Right lobe of liver (tissue), 6 donors: Measurements from ENCODE around the gene CDK5RAP1. TPM values are rescaled to one million over a fixed set of nuclear protein-coding genes. Genes with fewer than 3 reads are reported as not detected.
A peak's percentile ranks its signal among the peaks of the same experiment; 100 is the strongest.

Source experiments
- ATAC-seq, 4 donors: fragments of 200-7000 bp; cut with Tn5 transposase; one replicate each; pipeline ENCODE4 v1.9.1; 2020; ENCODE audit warnings: mild to moderate bottlenecking in 4 of 4, moderate library complexity in 4 of 4
- DNase-seq, 3 donors: peaks; one replicate each; pipeline ENCODE4 v3.0.0-alpha.2; 2020
- H3K27ac ChIP-seq, 3 donors: fragments of 200-600 bp; one replicate each; pipeline ENCODE4 v1.8.0; 2022
- H3K27me3 ChIP-seq, 2 donors: fragments of 200-600 bp; one replicate each; pipeline ENCODE4 v1.8.0; 2022
- H3K36me3 ChIP-seq, 4 donors: fragments of 200-600 bp; sonication (generic) in 1 of 4; one replicate each; pipeline versions ENCODE4 v1.5.1 to v1.8.0; 2017 to 2022; ENCODE audit warnings: control low read depth in 1 of 4
- H3K4me1 ChIP-seq, 4 donors: fragments of 200-600 bp; sonication (generic) in 1 of 4; one replicate each; pipeline versions ENCODE4 v1.5.1 to v1.8.0; 2017 to 2022; ENCODE audit warnings: control low read depth in 1 of 4
- H3K4me3 ChIP-seq, 3 donors: fragments of 200-600 bp; one replicate each; pipeline ENCODE4 v1.8.0; 2022
- H3K9me3 ChIP-seq, 4 donors: fragments of 200-600 bp; sonication (generic) in 1 of 4; one replicate each; pipeline versions ENCODE4 v1.5.1 to v1.8.0; 2017 to 2022; ENCODE audit warnings: control low read depth in 1 of 4
- POLR2A ChIP-seq: fragments of 450-650 bp; IDR thresholded peaks from one replicate; pipeline ENCODE4 v1.6.1; 2017; ENCODE audit warnings: antibody characterized with exemption, mild to moderate bottlenecking
- WGBS: methylation state at CpG from one replicate; pipeline ENCODE4 v1.1.6; 2018; ENCODE audit warnings: low coverage, low lambda C conversion rate; ENCODE audit not compliant: insufficient coverage; ENCODE audit errors: missing lambda C conversion rate; 5-methylcytosine and 5-hydroxymethylcytosine counted together
- intact Hi-C, 2 donors: fragments of 100-400 bp; cut with DNase I; formaldehyde crosslinking; loops; one replicate each; pipeline versions ENCODE4 v1.11.2 to v1.14.1; 2022
- long read RNA-seq: library from polyadenylated mRNA; unstranded; transcript quantifications from one replicate; pipeline ENCODE4 v2.0.0, GENCODE V29; 2019
- total RNA-seq, 6 experiments: library from RNA; depleted of rRNA in 2 of 6; stranded (reverse); fragments of >200 nt in 2 of 6; fragmentation: NEBNext Ultra II Directional in 3 of 6; extraction: Animal tissue kit (Norgen Biotek cat#: 25700) in 3 of 6; gene quantifications; one replicate each; pipeline versions ENCODE4 v1.1.0 to v1.2.4, GENCODE V29; 2016 to 2023
- TF ChIP-seq, protein P1 (sequence below), 4 donors: fragments of 200-600 bp in 3 of 4; fragments of 450-650 bp in 1 of 4; IDR thresholded peaks; one replicate each; pipeline versions ENCODE4 v1.5.1 to v1.8.0; 2016 to 2022; ENCODE audit warnings: antibody characterized with exemption in 4 of 4, mild to moderate bottlenecking in 2 of 4
- donor health status: DM: no; HTN: yes; CAD: no.
- donor health status: DM: no; HTN: no; CAD: no.
- donor health status: DM: no; HTN: no; CAD: no.
- donor health status: DM: no; HTN: yes; CAD: no.
- donor health status: DM: no; HTN: yes; CAD: no.

Gene CDK5RAP1
- total RNA-seq, result 10 to 100 TPM; 10.9 to 21.6 (median 14.0) TPM
- long read RNA-seq, partial matches to known transcripts, result 1 of 3 reads
- long read RNA-seq, other reads (novel, unspliced or antisense), result 1 of 3 reads

- 0% methylated on average over 23 of the region's 43 CpGs for WGBS
- TF ChIP-seq POLR2A, result peak; percentile 38
- TF ChIP-seq, protein P1, sequence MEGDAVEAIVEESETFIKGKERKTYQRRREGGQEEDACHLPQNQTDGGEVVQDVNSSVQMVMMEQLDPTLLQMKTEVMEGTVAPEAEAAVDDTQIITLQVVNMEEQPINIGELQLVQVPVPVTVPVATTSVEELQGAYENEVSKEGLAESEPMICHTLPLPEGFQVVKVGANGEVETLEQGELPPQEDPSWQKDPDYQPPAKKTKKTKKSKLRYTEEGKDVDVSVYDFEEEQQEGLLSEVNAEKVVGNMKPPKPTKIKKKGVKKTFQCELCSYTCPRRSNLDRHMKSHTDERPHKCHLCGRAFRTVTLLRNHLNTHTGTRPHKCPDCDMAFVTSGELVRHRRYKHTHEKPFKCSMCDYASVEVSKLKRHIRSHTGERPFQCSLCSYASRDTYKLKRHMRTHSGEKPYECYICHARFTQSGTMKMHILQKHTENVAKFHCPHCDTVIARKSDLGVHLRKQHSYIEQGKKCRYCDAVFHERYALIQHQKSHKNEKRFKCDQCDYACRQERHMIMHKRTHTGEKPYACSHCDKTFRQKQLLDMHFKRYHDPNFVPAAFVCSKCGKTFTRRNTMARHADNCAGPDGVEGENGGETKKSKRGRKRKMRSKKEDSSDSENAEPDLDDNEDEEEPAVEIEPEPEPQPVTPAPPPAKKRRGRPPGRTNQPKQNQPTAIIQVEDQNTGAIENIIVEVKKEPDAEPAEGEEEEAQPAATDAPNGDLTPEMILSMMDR (IDR thresholded peaks at IDR 0.05), result no peak
- H3K27ac ChIP-seq, result peak within 1 kb of the TSS in 2 of 3 donors; percentile 9 to 47
- no peaks in the 10 kb centered on the region for H3K9me3 ChIP-seq
- intact Hi-C loops, result no loop called here
- peak within 1 kb of the TSS; percentile 84 to 90 (median 85) for H3K4me3 ChIP-seq
- ATAC-seq (peak; percentile 96 to 98 (median 98)), DNase-seq (peak; percentile 79 to 86 (median 85))
- no peaks in the 10 kb centered on the region for H3K36me3 ChIP-seq
- H3K27me3 ChIP-seq, result no peaks in the 10 kb centered on the region
- peaks cover 0 to 8% (median 6%) of the 10 kb centered on the region in 4 donors for H3K4me1 ChIP-seq
These were observed at the start of gene CDK5RAP1 for GRCh38 chr20:33401184-33401920. Gene CDK5RAP1, minus strand, starts transcription at chr20:33401519. Its CDS starts 4,455 bp downstream, at chr20:33397064.

- H3K27me3 ChIP-seq, result no peaks in the 10 kb centered on the region
- ATAC-seq, result peak; percentile 40 to 93 (median 78)
- TF ChIP-seq, protein P1 (IDR thresholded peaks at IDR 0.05), result no peak
- TF ChIP-seq POLR2A, result no peak
- peak in 1 of 3 donors; percentile 31 for DNase-seq
- H3K4me3 ChIP-seq, result no peak overlapping the region
- no peak overlapping the region for H3K27ac ChIP-seq
- intact Hi-C loops, result no loop called here
- H3K36me3 ChIP-seq, result no peaks in the 10 kb centered on the region
- 60% methylated on average over 2 of the region's 4 CpGs for WGBS
- no peaks in the 10 kb centered on the region for H3K9me3 ChIP-seq
- H3K4me1 ChIP-seq, result no peaks in the 10 kb centered on the region
These were observed 49.5 kb upstream of the CDK5RAP1 start for GRCh38 chr20:33450867-33451266.

DNA sequence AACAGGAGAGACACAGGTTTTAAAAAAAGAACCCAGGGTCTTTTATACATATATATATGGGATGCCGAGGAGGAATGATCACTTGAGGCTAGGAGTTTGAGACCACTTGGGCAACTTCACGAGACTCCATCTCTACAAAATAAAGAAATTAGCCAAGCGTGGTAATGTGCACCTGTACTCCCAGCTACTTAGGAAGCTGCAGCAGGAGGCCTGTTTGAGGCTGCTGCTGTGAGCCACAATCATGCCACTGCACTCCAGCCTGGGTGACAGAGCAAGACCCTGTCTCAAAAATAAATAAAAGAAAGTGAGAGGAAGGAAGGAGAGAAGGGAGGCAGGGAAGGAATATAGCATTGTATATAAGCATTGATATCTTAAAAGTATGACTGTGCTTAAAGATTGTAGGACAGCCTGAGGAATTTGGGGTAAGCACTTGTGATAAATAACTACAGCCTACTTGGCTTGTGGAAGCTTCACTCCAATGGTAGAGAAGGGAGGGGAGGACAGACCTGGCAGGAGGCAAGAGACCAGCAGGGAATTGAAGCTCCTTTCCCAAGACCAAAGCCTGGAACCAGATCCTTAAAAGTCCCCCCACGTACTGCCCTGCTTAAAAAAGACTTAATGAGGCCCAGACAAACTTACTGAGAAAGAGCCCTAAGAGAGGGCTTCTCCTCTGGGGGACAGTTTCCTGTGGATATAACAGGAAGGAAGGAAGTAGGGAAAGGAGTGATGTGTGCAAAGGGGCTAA lies 44.7 kb upstream of the CDK5RAP1 start:
- Histone ChIP-seq H3K4me1 (peaks cover 0 to 10% (median 0%) of the 10 kb centered on the region in 4 donors), H3K36me3 (no peaks in the 10 kb centered on the region), H3K27ac (no peak overlapping the region), H3K9me3 (no peaks in the 10 kb centered on the region), H3K27me3 (no peaks in the 10 kb centered on the region), H3K4me3 (no peak overlapping the region)
- no peak for TF ChIP-seq POLR2A
- ATAC-seq (no peak), DNase-seq (no peak)
- WGBS, result 73% methylated on average over 3 of the region's 4 CpGs
- intact Hi-C loops, result no loop called here

- ATAC-seq, result peak in 2 of 4 donors; percentile 6 to 14
- H3K9me3 ChIP-seq, result no peaks in the 10 kb centered on the region
- no peaks in the 10 kb centered on the region for H3K36me3 ChIP-seq
- peak in 1 of 3 donors; percentile 33 for DNase-seq
- TF ChIP-seq, protein P1 (IDR thresholded peaks at IDR 0.05), result peak; percentile 21 to 40 (median 26)
- no peak for TF ChIP-seq POLR2A
- intact Hi-C loops, result no loop called here
- no peaks in the 10 kb centered on the region for H3K27me3 ChIP-seq
- no peak overlapping the region for H3K4me3 ChIP-seq
- WGBS, result 13% methylated on average over 2 of the region's 4 CpGs
- peaks cover 0 to 15% (median 0%) of the 10 kb centered on the region in 4 donors for H3K4me1 ChIP-seq
- H3K27ac ChIP-seq, result no peak overlapping the region
These were observed 43.7 kb upstream of the CDK5RAP1 start for GRCh38 chr20:33444797-33445560.
